IMR-90 (cell line): ENCODE data around the gene KDELR1. TPM values are rescaled to one million over a fixed set of nuclear protein-coding genes. Genes with fewer than 3 reads are reported as not detected.

ENCODE experiments used
- ATAC-seq: fragments of 200-7000 bp; cut with Tn5 transposase; 2 replicates; pipeline ENCODE4 v1.9.1; 2020; ENCODE audit warnings: low read depth, mild to moderate bottlenecking, moderate library complexity
- BruUV-seq: library from RNA; stranded (reverse); fragments of 400-500 nt; replicated peaks from 2 replicates; lab custom pipeline; 2021; lab: Mats Ljungman, UMichigan
- CTCF ChIA-PET: fragments of 300-600 bp; formaldehyde crosslinking; extraction: SDS; loops from one replicate; lab custom pipeline; 2021; ENCODE audit warnings: antibody characterized with exemption; lab: Yijun Ruan, JAX
- POLR2A ChIA-PET: fragments of 300-600 bp; sonication (Branson Sonifier 250); formaldehyde crosslinking; loops from one replicate; lab custom pipeline; 2022; ENCODE audit warnings: antibody characterized with exemption; ENCODE audit not compliant: unreplicated experiment; lab: Charles Lee
- DNase-seq: peaks from one replicate; pipeline ENCODE4 v3.0.0; 2013
- H2AFZ ChIP-seq: replicated peaks from 2 replicates; pipeline ENCODE3; 2013; ENCODE audit warnings: low read length, mild to moderate bottlenecking; ENCODE audit not compliant: poor library complexity
- H2AK5ac ChIP-seq: 2 replicates; pipeline ENCODE4 v1.6.1; 2013; ENCODE audit warnings: low read depth, low read length, inconsistent platforms
- H2AK9ac ChIP-seq: replicated peaks from 2 replicates; pipeline ENCODE3; 2013; ENCODE audit warnings: mild to moderate bottlenecking, low read depth, low read length, moderate library complexity; ENCODE audit not compliant: poor library complexity
- H2BK120ac ChIP-seq: 2 replicates; pipeline ENCODE4 v1.6.1; 2013; ENCODE audit warnings: low read depth, low read length, inconsistent platforms
- H2BK15ac ChIP-seq: 3 replicates; pipeline ENCODE4 v1.6.1; 2013; ENCODE audit warnings: low read depth, low read length, inconsistent platforms
- H2BK20ac ChIP-seq: 2 replicates; pipeline ENCODE4 v1.6.1; 2013; ENCODE audit warnings: low read depth, mild to moderate bottlenecking, inconsistent platforms, low read length, moderate library complexity
- H2BK5ac ChIP-seq: 2 replicates; pipeline ENCODE4 v1.6.1; 2013; ENCODE audit warnings: mild to moderate bottlenecking, low read depth, low read length, inconsistent platforms; ENCODE audit not compliant: poor library complexity, severe bottlenecking
- H3K14ac ChIP-seq: replicated peaks from 2 replicates; pipeline ENCODE4 v1.6.1; 2013; ENCODE audit warnings: low read depth, low read length, inconsistent platforms
- H3K18ac ChIP-seq: 2 replicates; pipeline ENCODE4 v1.6.1; 2013; ENCODE audit warnings: low read depth, low read length, control low read depth
- H3K23ac ChIP-seq: 2 replicates; pipeline ENCODE4 v1.6.1; 2013; ENCODE audit warnings: low read depth, low read length, inconsistent platforms
- H3K27ac ChIP-seq: 2 replicates; pipeline ENCODE4 v1.5.1; 2013; ENCODE audit warnings: mild to moderate bottlenecking, control low read depth, low read length; ENCODE audit not compliant: insufficient read depth
- H3K27me3 ChIP-seq: 2 replicates; pipeline ENCODE4 v1.6.1; 2013; ENCODE audit warnings: low read length; ENCODE audit not compliant: control insufficient read depth, insufficient read depth
- H3K36me3 ChIP-seq: 2 replicates; pipeline ENCODE4 v1.6.1; 2013; ENCODE audit warnings: low read length, mixed read lengths; ENCODE audit not compliant: control insufficient read depth, insufficient read depth
- H3K4ac ChIP-seq: 2 replicates; pipeline ENCODE4 v1.6.1; 2013; ENCODE audit warnings: low read depth, low read length, inconsistent platforms
- H3K4me1 ChIP-seq: 2 replicates; pipeline ENCODE4 v1.6.1; 2013; ENCODE audit warnings: low read length, mixed read lengths; ENCODE audit not compliant: control insufficient read depth, insufficient read depth
- H3K4me2 ChIP-seq: 2 replicates; pipeline ENCODE4 v1.6.1; 2013; ENCODE audit warnings: low read depth, mild to moderate bottlenecking, control low read depth, low read length, moderate library complexity
- H3K4me3 ChIP-seq: 2 replicates; pipeline ENCODE4 v1.5.1; 2013; ENCODE audit warnings: low read depth, mild to moderate bottlenecking, control low read depth, low read length, moderate library complexity; ENCODE audit not compliant: insufficient read depth
- H3K56ac ChIP-seq: 2 replicates; pipeline ENCODE4 v1.6.1; 2013; ENCODE audit warnings: low read length, inconsistent platforms; ENCODE audit not compliant: insufficient read depth; ENCODE audit errors: extremely low read depth
- H3K79me1 ChIP-seq, 2 experiments: 2 replicates each; pipeline ENCODE4 v1.6.1; 2013; ENCODE audit warnings: low read length in 2 of 2, inconsistent platforms in 1 of 2, low read depth in 1 of 2
- H3K9ac ChIP-seq: 2 replicates; pipeline ENCODE4 v1.6.1; 2013; ENCODE audit warnings: low read depth, low read length, control low read depth
- H3K9me1 ChIP-seq: 2 replicates; pipeline ENCODE4 v1.6.1; 2013; ENCODE audit warnings: low read length, inconsistent platforms; ENCODE audit not compliant: insufficient read depth
- H3K9me3 ChIP-seq: 2 replicates; pipeline ENCODE4 v1.6.1; 2013; ENCODE audit warnings: low read length; ENCODE audit not compliant: control insufficient read depth, insufficient read depth
- H4K20me1 ChIP-seq: 2 replicates; pipeline ENCODE4 v1.6.1; 2013; ENCODE audit warnings: low read length, inconsistent platforms; ENCODE audit not compliant: insufficient read depth
- H4K5ac ChIP-seq: 2 replicates; pipeline ENCODE4 v1.6.1; 2013; ENCODE audit warnings: mild to moderate bottlenecking, low read depth, low read length, control low read depth
- H4K8ac ChIP-seq, 2 experiments: 2 replicates each; pipeline ENCODE4 v1.6.1; 2013; ENCODE audit warnings: low read depth in 2 of 2, low read length in 2 of 2, control low read depth in 1 of 2, inconsistent platforms in 1 of 2
- H4K91ac ChIP-seq: 2 replicates; pipeline ENCODE4 v1.6.1; 2013; ENCODE audit warnings: low read depth, low read length, inconsistent platforms; ENCODE audit not compliant: insufficient read depth
- CEBPB ChIP-seq: IDR thresholded peaks from 2 replicates; pipeline ENCODE4 v1.6.1; 2012; ENCODE audit warnings: low read depth, low read length, improper control_type of control experiment
- CHD1 ChIP-seq: IDR thresholded peaks from 2 replicates; pipeline ENCODE4 v1.6.1; 2012; ENCODE audit warnings: low read depth, low read length, improper control_type of control experiment
- ELK1 ChIP-seq: fragments of 150-350 bp; IDR thresholded peaks from 2 replicates; pipeline ENCODE4 v1.6.1; 2016; ENCODE audit warnings: low read depth, mild to moderate bottlenecking, low read length, moderate library complexity, borderline replicate concordance
- FOS ChIP-seq: fragments of 150-350 bp; IDR thresholded peaks from 2 replicates; pipeline ENCODE4 v1.6.1; 2016; ENCODE audit warnings: low read depth, low read length
- MAFK ChIP-seq: IDR thresholded peaks from 2 replicates; pipeline ENCODE4 v1.6.1; 2012; ENCODE audit warnings: low read depth, low read length, improper control_type of control experiment
- MAZ ChIP-seq: IDR thresholded peaks from 2 replicates; pipeline ENCODE4 v1.6.1; 2012; ENCODE audit warnings: low read depth, mild to moderate bottlenecking, low read length, improper control_type of control experiment, moderate library complexity, borderline replicate concordance
- MXI1 ChIP-seq: IDR thresholded peaks from 2 replicates; pipeline ENCODE4 v1.6.1; 2012; ENCODE audit warnings: low read depth, mild to moderate bottlenecking, low read length, moderate library complexity, borderline replicate concordance
- NFE2L2 ChIP-seq: fragments of 150-350 bp; IDR thresholded peaks from 2 replicates; pipeline ENCODE4 v1.6.1; 2016; ENCODE audit warnings: low read depth, mild to moderate bottlenecking, low read length
- POLR2A ChIP-seq: IDR thresholded peaks from 2 replicates; pipeline ENCODE4 v1.6.1; 2012; ENCODE audit warnings: mild to moderate bottlenecking, low read depth, low read length
- RCOR1 ChIP-seq: IDR thresholded peaks from 2 replicates; pipeline ENCODE4 v1.6.1; 2012; ENCODE audit warnings: mild to moderate bottlenecking, low read length, improper control_type of control experiment; ENCODE audit not compliant: insufficient replicate concordance
- RFX5 ChIP-seq: IDR thresholded peaks from 2 replicates; pipeline ENCODE4 v1.8.0; 2012; ENCODE audit warnings: low read depth, mild to moderate bottlenecking, low read length, moderate library complexity
- USF2 ChIP-seq: fragments of 150-350 bp; IDR thresholded peaks from 2 replicates; pipeline ENCODE4 v1.6.1; 2017; ENCODE audit warnings: mild to moderate bottlenecking, antibody characterized with exemption, low read length, low read depth
- WGBS, 2 experiments: methylation state at CpG; one replicate each; pipeline versions ENCODE4 v1.1.5 to v1.1.7; 2013; ENCODE audit warnings: missing lambda C conversion rate in 2 of 2; ENCODE audit not compliant: insufficient read length in 1 of 2; ENCODE audit errors: extremely low coverage in 2 of 2; 5-methylcytosine and 5-hydroxymethylcytosine counted together
- dilution Hi-C: fragments of 300-500 bp; cut with HindIII; formaldehyde crosslinking; loops from one replicate; pipeline ENCODE4 v1.14.3; 2018; ENCODE audit warnings: low sequenced_read_pairs; ENCODE audit not compliant: unreplicated experiment
- in situ Hi-C: fragments of 300-500 bp; cut with MboI; formaldehyde crosslinking; loops from 3 replicates; pipeline ENCODE4 v1.14.3; 2019; ENCODE audit warnings: low sequenced_read_pairs, inconsistent platforms, mixed read lengths
- intact Hi-C: fragments of 100-400 bp; cut with micrococcal nuclease; formaldehyde crosslinking; loops from 2 replicates; pipeline ENCODE4 v1.10.0; 2022
- polyA plus RNA-seq, 3 experiments: library from polyadenylated mRNA; depleted of rRNA; stranded (reverse); fragments of >200 nt; gene quantifications; 2 replicates each; pipeline ENCODE4 v1.2.3, GENCODE V29; 2012; ENCODE audit warnings: low replicate concordance in 1 of 3
- total RNA-seq: library from RNA; depleted of rRNA; stranded (reverse); fragments of >200 nt; gene quantifications from 2 replicates; pipeline ENCODE4 v1.2.3, GENCODE V29; 2012
- TF ChIP-seq, protein P1 (sequence below): conservative IDR thresholded peaks from 2 replicates; pipeline ENCODE4 v1.5.1; 2012; ENCODE audit warnings: mild to moderate bottlenecking, low read depth, low read length, improper control_type of control experiment

The KDELR1 gene
- total and polyA plus RNA-seq, 2 of the 4 experiments (the other 2 are of a cell fraction), result 58.8 to 180 TPM

DNA sequence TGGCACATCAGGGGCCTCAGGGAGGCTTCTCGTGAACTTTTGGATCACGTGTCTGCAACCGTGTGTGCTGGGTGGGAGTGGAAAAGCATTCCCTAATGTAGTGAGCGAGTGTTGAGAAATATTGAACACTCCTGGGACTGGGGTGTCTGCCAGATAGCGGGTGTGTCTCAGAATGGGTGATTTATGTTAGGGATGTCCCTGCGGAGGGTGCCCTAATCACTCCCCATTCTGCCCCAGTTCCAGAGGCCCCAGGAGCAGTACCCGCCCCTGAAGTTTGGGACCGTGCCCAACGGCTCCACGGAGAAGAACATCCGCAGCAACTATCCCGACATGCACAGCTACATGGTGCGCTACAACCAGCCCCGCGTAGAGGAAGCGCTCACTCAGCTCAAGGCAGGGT lies 30.2 kb upstream of the KDELR1 start:
- Histone ChIP-seq H2BK20ac (no peak overlapping the region), H3K56ac (no peak overlapping the region), H2BK5ac (no peak overlapping the region), H3K4me3 (no peak overlapping the region), H3K79me1 (no peaks in the 10 kb centered on the region; a peak in 1 of 4 replicates), H2BK15ac (no peak overlapping the region), H3K36me3 (no peaks in the 10 kb centered on the region), H3K18ac (no peak overlapping the region), H3K14ac (no peak overlapping the region), H4K5ac (no peak overlapping the region), H2AFZ (no peak overlapping the region), H3K9me3 (no peaks in the 10 kb centered on the region), H3K27me3 (peaks cover 3% of the 10 kb centered on the region; the same call in 1 of the 2 replicates), H3K4ac (no peak overlapping the region), H2AK5ac (no peak overlapping the region), H3K4me1 (peaks cover 4% of the 10 kb centered on the region), H3K23ac (no peak overlapping the region), H2BK120ac (no peak overlapping the region), H2AK9ac (no peak overlapping the region), H3K27ac (no peak overlapping the region), H4K91ac (no peak overlapping the region), H4K8ac (no peak overlapping the region), H3K9ac (no peak overlapping the region), H3K9me1 (peaks cover 6% of the 10 kb centered on the region), H3K4me2 (no peak overlapping the region), H4K20me1 (no peaks in the 10 kb centered on the region)
- DNase-seq (no peak), ATAC-seq (no peak)
- TF ChIP-seq, protein P1, sequence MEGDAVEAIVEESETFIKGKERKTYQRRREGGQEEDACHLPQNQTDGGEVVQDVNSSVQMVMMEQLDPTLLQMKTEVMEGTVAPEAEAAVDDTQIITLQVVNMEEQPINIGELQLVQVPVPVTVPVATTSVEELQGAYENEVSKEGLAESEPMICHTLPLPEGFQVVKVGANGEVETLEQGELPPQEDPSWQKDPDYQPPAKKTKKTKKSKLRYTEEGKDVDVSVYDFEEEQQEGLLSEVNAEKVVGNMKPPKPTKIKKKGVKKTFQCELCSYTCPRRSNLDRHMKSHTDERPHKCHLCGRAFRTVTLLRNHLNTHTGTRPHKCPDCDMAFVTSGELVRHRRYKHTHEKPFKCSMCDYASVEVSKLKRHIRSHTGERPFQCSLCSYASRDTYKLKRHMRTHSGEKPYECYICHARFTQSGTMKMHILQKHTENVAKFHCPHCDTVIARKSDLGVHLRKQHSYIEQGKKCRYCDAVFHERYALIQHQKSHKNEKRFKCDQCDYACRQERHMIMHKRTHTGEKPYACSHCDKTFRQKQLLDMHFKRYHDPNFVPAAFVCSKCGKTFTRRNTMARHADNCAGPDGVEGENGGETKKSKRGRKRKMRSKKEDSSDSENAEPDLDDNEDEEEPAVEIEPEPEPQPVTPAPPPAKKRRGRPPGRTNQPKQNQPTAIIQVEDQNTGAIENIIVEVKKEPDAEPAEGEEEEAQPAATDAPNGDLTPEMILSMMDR, result no peak
- TF ChIP-seq USF2, result no peak
- no peak for TF ChIP-seq FOS
- no peak for TF ChIP-seq RCOR1
- no peak for TF ChIP-seq MXI1
- TF ChIP-seq POLR2A, result no peak
- TF ChIP-seq MAFK, result no peak
- no peak for TF ChIP-seq CHD1
- TF ChIP-seq ELK1, result no peak
- TF ChIP-seq RFX5, result no peak
- no peak for TF ChIP-seq NFE2L2
- no peak for TF ChIP-seq MAZ
- no peak for TF ChIP-seq CEBPB
- dilution Hi-C loops (no loop called here), in situ Hi-C loops (no loop called here), intact Hi-C loops (no loop called here)
- CTCF ChIA-PET, result no interaction called here
- BruUV-seq, result no TSS peak
- POLR2A ChIA-PET, result no interaction called here
- WGBS, 2 experiments, result 100% methylated on average over 5 of the region's 16 CpGs; no CpG with 5 or more reads in 1 of the 2 experiments
